Medulla oblongata (tissue), 1 donor: ENCODE measurements around the gene LRRC61.

ENCODE experiments used
- DNase-seq: peaks from one replicate; pipeline ENCODE4 v3.0.0-alpha.2; 2015; ENCODE audit errors: extremely low spot score

Gene LRRC61

DNA sequence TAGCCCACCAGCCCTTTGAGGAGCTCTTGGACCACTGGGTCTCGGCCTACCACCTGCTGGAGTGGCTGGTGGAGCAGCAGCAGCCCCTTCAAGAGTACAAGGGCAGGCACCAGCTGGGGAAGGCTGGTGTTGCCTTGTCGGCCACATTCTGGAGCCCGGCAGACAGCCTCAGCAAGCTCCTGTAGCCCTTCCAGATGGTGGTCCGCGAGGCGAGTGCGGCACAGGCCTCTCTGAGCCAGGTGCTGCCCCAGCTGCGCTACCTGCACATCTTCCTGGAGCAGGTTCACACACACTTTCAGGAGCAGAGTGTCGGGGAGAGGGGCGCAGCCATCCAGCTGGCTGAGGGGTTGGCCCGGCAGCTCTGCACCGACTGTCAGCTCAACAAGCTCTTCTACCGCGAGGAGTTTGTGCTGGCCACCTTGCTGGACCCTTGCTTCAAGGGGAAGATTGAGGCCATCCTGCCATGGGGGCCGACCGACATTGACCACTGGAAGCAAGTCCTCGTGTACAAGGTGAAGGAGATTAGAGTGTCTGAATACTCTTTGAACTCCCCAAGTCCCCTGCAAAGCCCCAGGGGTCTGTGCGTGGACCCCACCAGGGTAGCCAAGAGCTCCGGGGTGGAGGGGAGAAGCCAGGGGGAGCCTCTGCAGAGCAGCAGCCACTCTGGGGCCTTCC lies 7.2 kb downstream of the LRRC61 start:
- DNase-seq, result no peak

DNA sequence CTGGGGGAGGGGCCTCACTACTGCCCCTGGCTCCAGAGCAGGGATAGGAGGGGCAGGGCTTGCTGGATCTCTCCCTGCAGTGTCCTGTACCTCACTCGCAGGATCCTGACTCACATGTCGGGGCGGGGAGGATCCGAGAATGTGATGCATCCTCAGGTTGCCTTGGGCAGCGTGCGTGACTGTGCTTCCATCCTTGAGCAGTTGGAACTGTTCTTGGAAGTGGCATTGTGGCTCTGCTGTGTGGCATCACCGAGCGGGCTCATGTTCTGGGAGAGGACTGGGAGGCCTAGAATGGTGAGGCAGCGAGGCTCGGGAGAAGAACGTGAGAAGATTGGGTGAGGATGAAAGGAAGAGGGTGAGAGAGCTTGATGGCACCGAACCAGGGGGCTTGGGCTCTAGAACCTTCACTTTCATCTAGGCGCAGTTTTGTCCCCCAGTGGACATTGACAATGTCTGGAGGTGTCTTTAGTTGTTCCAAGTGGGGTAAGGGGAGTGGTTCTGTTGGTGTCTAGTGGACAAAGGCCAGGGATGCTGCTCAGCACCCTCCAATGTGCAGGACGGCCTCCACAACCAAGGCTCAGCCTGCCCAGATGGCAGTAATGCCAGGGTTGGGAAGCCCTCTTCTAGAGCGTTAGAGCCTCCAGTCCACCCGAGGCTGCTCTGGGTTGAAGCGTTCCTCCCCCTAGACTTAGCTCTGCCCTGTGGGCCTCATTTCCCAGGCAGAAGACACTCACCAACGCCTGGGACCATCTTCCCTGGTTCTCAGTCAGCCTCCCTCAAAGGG lies 9.9 kb downstream of the LRRC61 start:
- no peak for DNase-seq

GRCh38 chr7:150333659-150334058 lies 10.5 kb downstream of the LRRC61 start:
- no peak for DNase-seq

DNA sequence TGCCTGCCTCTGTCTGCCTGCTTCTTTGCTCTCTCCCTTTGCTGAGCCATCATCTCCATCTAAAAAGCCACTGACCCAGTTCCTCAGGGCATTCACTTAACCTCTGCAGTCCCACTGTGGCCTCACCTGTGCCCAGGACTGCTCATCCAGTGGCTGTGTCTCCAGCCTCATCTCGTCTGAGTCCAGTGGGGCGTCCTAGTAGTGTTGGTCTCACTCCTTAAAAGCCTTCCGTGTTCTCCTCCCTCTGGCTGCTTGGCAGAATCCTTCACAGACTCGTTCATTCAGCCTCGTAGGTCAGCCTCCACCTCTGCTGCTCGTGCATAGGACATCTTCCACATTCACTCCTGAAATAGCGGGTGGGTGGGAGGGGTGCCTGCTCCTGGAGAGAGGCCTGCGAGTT lies 11.0 kb downstream of the LRRC61 start:
- DNase-seq, result no peak

- DNase-seq, result no peak
These were observed 12.1 kb downstream of the LRRC61 start for GRCh38 chr7:150335108-150335773.

DNA sequence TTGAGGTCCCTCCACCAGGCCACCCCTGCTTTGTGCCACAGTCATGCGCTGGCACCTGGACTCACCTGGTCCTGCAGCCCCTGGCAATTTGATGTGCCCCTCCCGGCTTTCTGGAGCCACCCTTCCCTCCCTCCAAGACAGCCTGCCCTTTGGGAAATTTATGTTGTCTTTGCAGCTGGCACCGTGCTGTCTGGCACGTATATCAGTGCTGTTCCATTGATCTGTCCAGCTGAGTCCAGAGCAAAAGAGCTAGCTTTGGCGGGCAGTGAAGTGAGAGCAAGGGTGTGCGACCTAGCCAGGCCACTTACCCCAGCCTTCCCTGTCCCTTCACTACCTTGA lies 12.6 kb downstream of the LRRC61 start:
- no peak for DNase-seq

GRCh38 chr7:150336746-150337145 lies 13.6 kb downstream of the LRRC61 start:
- DNase-seq, result no peak

GRCh38 chr7:150337179-150337578 lies 14.0 kb downstream of the LRRC61 start:
- no peak for DNase-seq

- no peak for DNase-seq
These were observed 14.5 kb downstream of the LRRC61 start for GRCh38 chr7:150337659-150338081.

GRCh38 chr7:150338166-150338829 lies 15.1 kb downstream of the LRRC61 start:
- no peak for DNase-seq

GRCh38 chr7:150339409-150339809 lies 16.3 kb downstream of the LRRC61 start:
- no peak for DNase-seq

DNA sequence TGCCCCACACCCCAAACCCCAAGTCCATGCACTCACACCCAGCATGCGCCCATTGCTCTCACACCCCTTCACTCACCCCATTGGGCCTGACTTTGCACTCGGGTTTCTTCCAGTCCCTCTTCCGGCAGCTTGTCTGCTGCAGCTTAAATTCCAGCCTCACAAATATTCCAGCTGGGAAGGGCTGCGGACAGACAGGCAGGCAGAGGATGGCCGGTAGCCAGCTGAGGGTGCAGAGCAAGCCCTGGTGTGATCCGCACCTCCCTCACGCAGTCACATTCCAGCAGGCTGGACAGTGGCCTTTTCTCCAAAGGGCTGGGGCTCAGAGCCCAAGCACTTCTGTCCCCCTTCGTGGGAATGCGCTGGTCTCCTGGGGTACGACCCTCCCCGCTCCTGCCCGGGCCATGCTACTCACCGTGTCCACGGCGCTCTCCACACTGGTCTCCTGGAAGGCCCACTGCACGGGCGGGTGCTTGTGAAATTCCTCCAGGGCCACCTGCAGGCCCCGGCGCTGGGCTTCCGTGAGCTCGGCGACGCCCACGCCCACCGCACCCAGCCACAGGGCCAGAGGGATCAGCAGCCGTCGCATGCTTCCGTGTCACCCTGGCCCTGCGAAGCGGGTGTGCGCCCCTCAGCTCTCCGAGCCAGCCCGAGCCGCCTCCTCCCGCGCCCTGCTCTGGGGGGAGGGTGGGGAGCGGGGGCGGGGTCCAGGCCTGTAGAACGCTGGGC lies 17.0 kb downstream of the LRRC61 start:
- no peak for DNase-seq

DNA sequence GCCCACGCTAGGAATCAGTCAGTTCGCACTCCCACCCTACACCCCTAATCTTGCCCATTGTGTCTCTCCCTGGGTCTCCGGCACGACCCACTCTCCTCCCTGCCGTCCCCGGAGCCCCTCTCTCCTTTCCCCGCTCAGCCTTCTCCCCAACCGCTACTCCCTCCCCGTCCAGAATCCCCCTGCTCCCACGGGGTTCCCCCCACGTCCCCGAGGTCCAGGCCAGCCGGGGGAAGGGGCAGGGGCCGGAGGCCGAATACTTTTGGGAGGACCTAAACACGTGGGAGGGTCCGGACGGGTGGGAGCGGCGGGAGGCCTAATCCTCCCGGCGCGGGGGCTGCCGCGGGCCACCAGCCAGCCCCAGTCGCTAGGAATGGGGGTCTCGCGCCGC lies 17.7 kb downstream of the LRRC61 start:
- DNase-seq, result no peak

DNA sequence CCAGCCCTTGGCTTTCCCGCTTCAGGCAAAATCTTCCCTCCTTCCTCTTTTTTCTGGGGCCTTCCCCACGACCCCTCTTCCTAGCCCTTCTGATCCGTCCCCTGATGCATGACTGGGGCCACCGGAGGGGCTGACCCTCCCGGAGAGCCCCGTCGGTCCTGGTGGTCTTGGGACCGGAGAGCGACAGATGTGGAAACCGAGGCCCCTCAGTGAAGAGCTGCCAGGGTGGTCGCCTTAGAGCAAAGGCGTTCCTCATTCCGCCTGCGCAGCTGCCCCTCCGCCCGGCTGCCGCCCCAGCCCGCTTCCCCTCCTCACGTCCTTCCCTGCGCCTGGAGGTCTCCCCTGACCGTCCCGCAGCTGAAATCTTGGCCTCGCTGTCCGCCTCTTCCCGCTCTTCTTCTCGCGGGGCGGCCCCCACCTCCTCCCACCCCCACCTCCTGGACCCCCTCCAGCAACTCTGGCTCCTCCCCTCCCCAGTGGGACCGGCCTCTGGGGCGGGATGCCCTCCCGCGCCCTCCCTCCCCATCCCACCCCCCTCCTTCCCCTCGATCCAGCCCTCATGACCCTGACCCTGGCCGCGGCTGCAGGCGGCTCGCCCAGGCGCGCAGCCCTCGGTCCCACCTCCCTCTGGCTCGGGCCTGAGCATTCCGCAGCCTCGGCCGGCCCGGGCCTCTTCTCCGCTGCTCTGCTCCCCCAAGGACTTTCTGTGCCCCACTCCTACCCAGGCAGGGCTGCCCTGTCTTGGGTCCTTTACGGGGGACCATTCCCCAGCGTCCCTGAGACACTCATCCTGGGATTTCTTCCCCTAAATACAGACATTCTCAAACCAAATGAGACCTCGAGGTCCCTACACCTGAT lies 18.3 kb downstream of the LRRC61 start, which contains the start of gene RARRES2:
Gene RARRES2 (minus strand): TSS at position 367 of the 858 bp plus-strand sequence. CDS start 1,020 bp downstream, outside the sequence.
- peak; percentile 28 for DNase-seq

GRCh38 chr7:150342121-150342408 lies 18.9 kb downstream of the LRRC61 start:
- no peak for DNase-seq

- DNase-seq, result no peak
These were observed 20.1 kb downstream of the LRRC61 start for GRCh38 chr7:150343225-150343624.

DNA sequence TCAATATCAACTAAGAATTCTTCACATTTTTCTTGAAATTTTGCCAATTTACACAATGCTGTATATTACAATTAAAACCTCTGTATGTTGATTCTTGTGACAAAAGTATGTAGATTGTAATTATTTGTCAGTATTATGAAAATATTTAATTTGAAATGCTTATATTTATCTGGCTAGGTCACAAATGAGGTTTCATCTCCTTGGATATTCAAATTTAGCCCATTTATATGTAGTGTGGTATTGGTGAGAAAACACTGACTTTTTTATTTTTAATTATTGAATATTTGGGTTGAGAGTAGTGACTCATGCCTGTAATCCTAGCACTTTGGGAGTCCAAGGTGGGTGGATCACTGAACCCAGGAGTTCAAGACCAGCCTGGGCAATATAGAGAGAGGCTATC lies 21.1 kb downstream of the LRRC61 start:
- DNase-seq, result no peak

- DNase-seq, result no peak
These were observed 21.9 kb downstream of the LRRC61 start for GRCh38 chr7:150345012-150345411.

GRCh38 chr7:150346922-150347321 lies 23.8 kb downstream of the LRRC61 start:
- DNase-seq, result no peak

- DNase-seq, result no peak
These were observed 28.5 kb downstream of the LRRC61 start for GRCh38 chr7:150351587-150352194.
